HG02970 (cell line): Measurements from ENCODE around the gene CYP4F12.

Source experiments
- ATAC-seq: cut with Tn5 transposase; IDR thresholded peaks from one replicate; pipeline ENCODE4 v1.9.1; 2021; ENCODE audit warnings: mild to moderate bottlenecking, moderate library complexity, moderate number of reproducible peaks; ENCODE audit not compliant: unreplicated experiment, low FRiP score

Gene CYP4F12

GRCh38 chr19:15672580-15673175 lies at the start of gene CYP4F12:
CYP4F12 (plus strand) TSS chr19:15673087; CDS start chr19:15673530, 443 bp downstream.
- ATAC-seq: no peak

DNA sequence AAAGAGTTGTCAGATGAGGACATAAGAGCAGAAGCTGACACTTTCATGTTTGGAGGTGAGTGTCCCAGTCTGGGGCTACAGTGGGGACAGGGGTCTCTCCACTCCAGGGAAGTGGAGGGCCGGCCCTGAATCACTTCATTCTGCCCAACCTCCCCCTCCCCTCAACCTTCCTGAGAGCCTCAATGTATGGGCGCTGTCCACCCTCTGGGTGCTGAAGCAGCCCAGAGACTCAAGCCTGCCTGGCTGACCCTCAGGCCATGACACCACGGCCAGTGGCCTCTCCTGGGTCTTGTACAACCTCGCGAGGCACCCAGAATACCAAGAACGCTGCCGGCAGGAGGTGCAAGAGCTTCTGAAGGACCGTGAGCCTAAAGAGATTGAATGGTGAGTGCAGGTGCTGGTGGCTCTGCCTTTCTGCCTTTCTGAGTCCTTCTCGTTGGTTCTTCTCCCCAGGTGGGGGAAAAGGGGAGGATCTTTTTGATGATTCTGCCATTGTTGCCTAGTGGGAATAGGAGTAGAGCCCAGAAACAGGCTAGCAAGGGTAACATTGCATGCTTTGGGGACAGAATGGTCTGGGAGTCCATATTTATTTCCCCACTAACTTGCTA lies 49.1 kb upstream of the CYP4F12 start:
- no peak for ATAC-seq

GRCh38 chr19:15628236-15629002 lies 44.5 kb upstream of the CYP4F12 start:
- no peak for ATAC-seq

DNA sequence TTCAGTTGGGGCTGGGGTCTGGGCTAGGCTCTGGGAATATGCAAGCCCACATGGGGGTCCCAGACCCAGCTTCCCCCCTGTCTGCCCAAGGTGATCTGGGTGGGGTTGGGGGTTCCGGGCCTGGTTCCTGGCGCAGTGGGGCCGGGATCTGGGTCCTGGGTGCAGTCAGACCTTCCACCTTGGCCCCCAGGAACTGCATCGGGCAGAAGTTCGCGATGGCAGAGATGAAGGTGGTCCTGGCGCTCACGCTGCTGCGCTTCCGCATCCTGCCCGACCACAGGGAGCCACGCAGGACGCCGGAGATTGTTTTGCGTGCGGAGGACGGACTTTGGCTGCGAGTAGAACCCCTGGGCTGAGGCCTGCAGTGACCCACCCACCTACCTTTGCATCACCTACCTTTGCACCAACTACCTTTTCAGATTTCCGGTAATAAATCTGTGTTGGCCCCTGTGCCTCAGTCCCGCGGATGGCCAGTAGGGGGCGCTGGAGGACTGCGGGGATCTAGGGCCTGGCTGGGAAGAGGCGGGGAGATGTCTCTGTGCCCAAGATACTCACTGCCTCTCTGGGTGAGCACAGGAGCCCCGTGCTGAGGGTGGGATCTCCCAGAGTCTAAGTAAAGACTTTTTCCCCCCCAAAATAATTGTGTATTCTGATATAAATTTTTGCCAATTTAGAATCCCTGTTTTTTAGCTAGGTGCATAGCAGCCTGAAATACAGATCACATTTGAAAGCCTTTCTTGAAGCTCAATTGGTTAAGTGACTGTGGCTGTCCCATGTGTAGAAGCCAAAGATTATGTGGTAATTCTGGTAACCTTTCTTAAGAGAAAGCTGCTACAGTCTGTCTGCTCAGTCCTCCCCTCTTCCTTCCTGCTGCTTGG lies 43.6 kb upstream of the CYP4F12 start:
- no peak for ATAC-seq

- no peak for ATAC-seq
Observed at GRCh38 chr19:15631817-15632216, 41.1 kb upstream of the CYP4F12 start.

- no peak for ATAC-seq
Observed at GRCh38 chr19:15633082-15633835, 39.6 kb upstream of the CYP4F12 start.

GRCh38 chr19:15634105-15634504 lies 38.8 kb upstream of the CYP4F12 start:
- ATAC-seq: no peak

- no peak for ATAC-seq
Observed at GRCh38 chr19:15635016-15635805, 37.7 kb upstream of the CYP4F12 start.

GRCh38 chr19:15636026-15636425 lies 36.9 kb upstream of the CYP4F12 start:
- ATAC-seq: no peak

DNA sequence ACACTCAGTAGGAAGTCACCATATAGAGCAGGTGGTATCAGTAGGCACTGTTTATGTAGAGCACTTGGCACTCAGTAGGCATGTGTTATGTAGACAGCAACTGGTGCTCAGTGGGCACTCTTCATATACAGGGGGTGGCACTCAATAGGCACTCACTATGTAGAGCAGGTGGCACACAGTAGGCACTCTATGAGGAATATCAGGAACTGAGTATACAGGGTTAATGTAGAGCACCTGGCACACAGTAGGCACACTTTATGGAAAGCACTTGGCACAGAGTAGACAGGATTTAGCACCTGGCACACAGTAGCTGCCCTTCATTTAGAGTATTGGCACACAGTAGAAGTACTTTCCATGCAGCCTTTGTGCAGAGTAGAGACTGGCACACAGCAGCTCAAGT lies 33.3 kb upstream of the CYP4F12 start:
- no peak for ATAC-seq

- no peak for ATAC-seq
Observed at GRCh38 chr19:15640294-15640903, 32.5 kb upstream of the CYP4F12 start, which contains the start of gene CYP4F3. CYP4F3 (plus strand) TSS chr19:15640897; CDS start chr19:15641416, 519 bp downstream.

DNA sequence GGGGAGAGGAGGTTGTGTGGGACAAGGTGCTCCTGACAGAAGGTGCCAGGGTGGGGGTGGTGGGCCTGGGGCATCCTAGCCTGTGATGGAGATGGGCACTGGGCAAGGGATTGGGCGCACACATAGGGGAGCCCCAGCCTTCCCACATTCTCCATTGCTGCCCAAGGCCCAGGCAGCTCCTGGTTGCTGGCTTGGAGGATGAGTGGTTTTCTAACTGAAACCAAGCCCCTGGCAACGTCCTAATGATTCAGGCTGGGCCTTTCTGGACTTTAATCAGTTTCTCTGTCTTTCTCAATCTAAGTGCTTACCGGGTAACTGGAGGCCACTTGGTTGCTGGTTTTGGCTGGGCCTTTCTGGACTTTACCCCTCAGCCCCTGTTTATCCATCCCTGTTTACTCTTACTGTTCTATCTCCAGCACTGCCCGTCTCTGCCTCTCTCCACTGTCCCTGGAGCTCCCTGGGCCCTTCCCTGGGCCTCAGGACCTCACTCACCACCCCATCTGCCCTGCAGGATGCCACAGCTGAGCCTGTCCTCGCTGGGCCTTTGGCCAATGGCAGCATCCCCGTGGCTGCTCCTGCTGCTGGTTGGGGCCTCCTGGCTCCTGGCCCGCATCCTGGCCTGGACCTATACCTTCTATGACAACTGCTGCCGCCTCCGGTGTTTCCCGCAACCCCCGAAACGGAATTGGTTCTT lies 31.8 kb upstream of the CYP4F12 start:
- ATAC-seq: no peak

DNA sequence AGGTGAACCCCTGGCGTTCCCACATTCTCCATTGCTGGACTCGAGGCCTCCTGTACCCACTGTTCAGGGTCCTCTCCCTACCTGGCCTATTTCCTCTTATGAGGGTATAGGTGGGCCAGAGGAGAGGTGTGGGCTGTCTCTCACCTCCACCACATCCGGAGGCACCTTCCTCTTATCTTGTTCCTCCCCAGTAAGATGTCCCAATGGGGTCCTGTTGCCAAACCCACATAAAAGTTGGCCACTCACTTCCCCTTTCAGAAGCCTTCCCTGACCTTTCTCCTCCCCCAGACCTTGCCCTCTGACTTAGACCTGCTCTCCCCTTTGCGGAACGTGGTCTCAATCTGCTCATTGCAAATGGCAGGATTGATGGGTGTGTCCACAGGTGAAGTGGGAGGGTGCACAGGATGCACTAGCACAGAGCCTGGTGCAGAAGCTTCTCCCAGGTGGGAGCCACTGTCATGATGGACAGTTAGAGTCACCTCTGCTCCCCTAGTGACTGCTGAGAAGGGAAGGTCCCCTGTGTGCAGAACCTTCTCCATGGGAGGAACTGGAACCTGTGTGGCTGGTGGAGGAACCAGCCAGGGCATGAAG lies 30.9 kb upstream of the CYP4F12 start:
- no peak for ATAC-seq

GRCh38 chr19:15642807-15643206 lies 30.1 kb upstream of the CYP4F12 start:
- ATAC-seq: no peak

- no peak for ATAC-seq
Observed at GRCh38 chr19:15643387-15643786, 29.5 kb upstream of the CYP4F12 start.

- no peak for ATAC-seq
Observed at GRCh38 chr19:15644066-15644741, 28.7 kb upstream of the CYP4F12 start.

DNA sequence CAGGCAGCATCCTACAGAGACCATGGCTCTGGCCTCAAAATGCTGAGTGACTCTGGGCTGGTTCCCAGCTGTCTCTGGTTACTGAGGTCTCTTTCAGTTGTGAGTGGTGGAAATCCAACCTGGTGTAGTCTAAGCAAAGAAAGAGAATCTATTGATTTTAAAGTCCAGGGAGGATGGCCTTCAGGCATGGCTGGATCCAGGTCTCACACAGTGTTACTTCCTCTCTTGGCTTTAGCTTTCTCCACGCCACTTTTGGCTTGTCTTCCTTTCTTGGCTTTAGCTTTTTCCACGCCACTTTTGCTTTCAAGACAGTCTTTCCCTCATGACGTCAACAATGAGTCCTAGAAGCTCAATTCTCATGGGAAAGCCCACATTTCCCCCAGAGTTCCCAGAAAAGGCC lies 28.1 kb upstream of the CYP4F12 start:
- no peak for ATAC-seq
